Measurements from ENCODE around the gene FEV.

FEV gene

GRCh38 chr2:218960309-218961165 lies 24.4 kb downstream of the FEV start:
- TF ChIP-seq MYC (IDR thresholded peaks at IDR 0.05; ENCODE audit: low read depth, low read length) (no peak), CTCF (IDR thresholded peaks at IDR 0.05; ENCODE audit: low read depth, low read length) (no peak), POLR2A (IDR thresholded peaks at IDR 0.05; ENCODE audit: extremely low read depth, insufficient read length) (no peak), MAX (IDR thresholded peaks at IDR 0.05; ENCODE audit: low read depth, low read length) (no peak)
- DNase-seq (ENCODE audit: low read depth): no peak
- no peak overlapping the region for H3K4me3 ChIP-seq (ENCODE audit: low read depth, low read length)

GRCh38 chr2:218959761-218960308 lies 25.1 kb downstream of the FEV start:
- no peak overlapping the region for H3K4me3 ChIP-seq (ENCODE audit: low read depth, low read length)
- TF ChIP-seq MAX (IDR thresholded peaks at IDR 0.05; ENCODE audit: low read depth, low read length) (no peak), POLR2A (IDR thresholded peaks at IDR 0.05; ENCODE audit: extremely low read depth, insufficient read length) (no peak)
- no peak for DNase-seq (ENCODE audit: low read depth)

GRCh38 chr2:218959141-218959731 lies 25.7 kb downstream of the FEV start, which contains the start of gene CDK5R2:
TSS of gene CDK5R2 (plus strand) at chr2:218959666. CDS start at chr2:218959821, 155 bp downstream.
- TF ChIP-seq CTCF (IDR thresholded peaks at IDR 0.05; ENCODE audit: low read depth, low read length) (no peak), POLR2A (IDR thresholded peaks at IDR 0.05; ENCODE audit: extremely low read depth, insufficient read length) (no peak), MAX (IDR thresholded peaks at IDR 0.05; ENCODE audit: low read depth, low read length) (no peak), MYC (IDR thresholded peaks at IDR 0.05; ENCODE audit: low read depth, low read length) (no peak)
- DNase-seq (ENCODE audit: low read depth): peak; percentile 82
- no peak within 1 kb of the TSS for H3K4me3 ChIP-seq (ENCODE audit: low read depth, low read length)

- H3K4me3 ChIP-seq (ENCODE audit: low read depth, low read length): no peak overlapping the region
- TF ChIP-seq MAX (IDR thresholded peaks at IDR 0.05; ENCODE audit: low read depth, low read length): no peak
- TF ChIP-seq POLR2A (IDR thresholded peaks at IDR 0.05; ENCODE audit: extremely low read depth, insufficient read length): no peak
- no peak for TF ChIP-seq CTCF (IDR thresholded peaks at IDR 0.05; ENCODE audit: low read depth, low read length)
- no peak for TF ChIP-seq MYC (IDR thresholded peaks at IDR 0.05; ENCODE audit: low read depth, low read length)
- no peak for DNase-seq (ENCODE audit: low read depth)
Measured at GRCh38 chr2:218958276-218958675, 26.7 kb downstream of the FEV start.

- no peak for DNase-seq (ENCODE audit: low read depth)
- H3K4me3 ChIP-seq (ENCODE audit: low read depth, low read length): no peak overlapping the region
- TF ChIP-seq MAX (IDR thresholded peaks at IDR 0.05; ENCODE audit: low read depth, low read length) (no peak), MYC (IDR thresholded peaks at IDR 0.05; ENCODE audit: low read depth, low read length) (no peak), POLR2A (IDR thresholded peaks at IDR 0.05; ENCODE audit: extremely low read depth, insufficient read length) (no peak), CTCF (IDR thresholded peaks at IDR 0.05; ENCODE audit: low read depth, low read length) (no peak)
Measured at GRCh38 chr2:218957671-218958070, 27.3 kb downstream of the FEV start.

GRCh38 chr2:218956039-218956438 lies 28.9 kb downstream of the FEV start:
- no peak overlapping the region for H3K4me3 ChIP-seq (ENCODE audit: low read depth, low read length)
- no peak for DNase-seq (ENCODE audit: low read depth)
- TF ChIP-seq MAX (IDR thresholded peaks at IDR 0.05; ENCODE audit: low read depth, low read length) (no peak), CTCF (IDR thresholded peaks at IDR 0.05; ENCODE audit: low read depth, low read length) (no peak), POLR2A (IDR thresholded peaks at IDR 0.05; ENCODE audit: extremely low read depth, insufficient read length) (no peak), MYC (IDR thresholded peaks at IDR 0.05; ENCODE audit: low read depth, low read length) (no peak)
